Fibroblast of the conjunctiva (primary cell): ENCODE measurements around the gene EIF2S2.

ENCODE experiments used
- DNase-seq: peaks from one replicate; pipeline ENCODE4 v3.0.0-alpha.2; 2010; ENCODE audit warnings: low read depth

Gene EIF2S2

GRCh38 chr20:34120213-34120612 lies 8.2 kb upstream of the EIF2S2 start:
- DNase-seq = no peak

- no peak for DNase-seq
Measured at GRCh38 chr20:34115232-34115631, 3.2 kb upstream of the EIF2S2 start.

GRCh38 chr20:34114809-34115208 lies 2.8 kb upstream of the EIF2S2 start:
- no peak for DNase-seq

GRCh38 chr20:34112600-34113101 lies 608 bp upstream of the EIF2S2 start:
- no peak for DNase-seq

DNA sequence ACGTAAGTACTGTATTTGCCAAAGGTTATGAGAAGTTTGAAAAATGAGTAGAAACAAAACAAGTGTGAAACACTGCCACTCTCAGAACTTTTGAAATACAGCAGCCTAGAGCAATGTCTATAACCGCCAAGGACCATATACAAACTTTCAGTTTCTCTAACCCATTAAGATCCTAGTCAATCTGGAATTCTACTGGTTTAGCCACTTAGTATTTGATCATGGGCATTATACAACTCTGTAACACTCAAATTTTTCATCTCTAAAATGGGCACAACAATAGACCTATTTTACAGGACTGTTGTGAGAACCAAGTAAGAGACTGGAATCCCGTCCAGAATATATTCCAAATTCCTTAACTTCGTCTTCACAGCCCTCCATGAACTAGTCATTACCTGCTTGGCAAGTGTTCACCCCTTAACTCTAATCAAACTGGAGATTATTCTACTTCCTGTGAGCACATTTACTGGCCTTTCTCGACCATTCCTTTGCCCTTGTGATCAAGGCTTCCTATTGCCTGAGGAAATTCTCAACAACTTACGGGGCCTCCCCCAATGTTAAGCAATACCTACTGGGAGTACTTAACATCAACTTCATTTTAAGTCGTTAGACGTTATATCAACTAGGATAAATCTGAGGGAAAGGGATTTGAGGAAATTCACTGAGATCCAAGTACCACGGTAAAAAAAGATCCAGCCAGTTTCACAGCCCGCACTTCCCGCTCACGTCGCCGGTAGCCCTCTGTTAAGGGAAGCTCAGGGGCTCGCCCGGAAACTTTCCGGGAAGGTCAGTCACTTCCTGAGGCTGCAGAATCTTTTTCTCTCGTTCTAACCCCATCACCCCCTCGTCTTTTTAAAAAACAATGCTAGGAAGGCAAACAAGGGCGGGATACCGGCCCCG lies 1.1 kb downstream of the EIF2S2 start:
- DNase-seq = no peak

- no peak for DNase-seq
Measured at GRCh38 chr20:34110025-34110744, 1.9 kb downstream of the EIF2S2 start.

GRCh38 chr20:34109442-34109841 lies 2.6 kb downstream of the EIF2S2 start:
- no peak for DNase-seq

GRCh38 chr20:34108616-34109174 lies 3.3 kb downstream of the EIF2S2 start:
- no peak for DNase-seq

GRCh38 chr20:34105978-34106675 lies 5.9 kb downstream of the EIF2S2 start:
- DNase-seq = no peak

DNA sequence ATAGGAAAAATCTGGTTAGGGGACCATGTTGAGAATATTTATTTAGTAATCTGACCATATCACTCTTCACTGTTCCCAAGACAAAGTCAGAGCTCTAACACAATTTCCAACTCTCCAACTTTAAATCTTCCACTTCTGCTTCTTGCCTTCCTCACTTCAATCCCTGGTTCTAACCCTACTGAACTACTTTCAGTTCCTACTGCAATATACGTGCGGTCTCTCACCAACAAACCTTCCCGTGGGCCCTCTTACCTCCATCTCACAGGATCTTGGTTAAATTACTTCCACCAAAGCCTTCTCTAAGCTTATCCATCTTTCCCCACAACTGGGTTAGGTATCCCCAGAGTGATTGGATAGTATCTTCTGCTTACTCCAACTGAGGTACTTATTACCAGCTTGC lies 8.0 kb downstream of the EIF2S2 start:
- no peak for DNase-seq

GRCh38 chr20:34102342-34102741 lies 9.7 kb downstream of the EIF2S2 start:
- no peak for DNase-seq

GRCh38 chr20:34100576-34100975 lies 11.5 kb downstream of the EIF2S2 start:
- no peak for DNase-seq

DNA sequence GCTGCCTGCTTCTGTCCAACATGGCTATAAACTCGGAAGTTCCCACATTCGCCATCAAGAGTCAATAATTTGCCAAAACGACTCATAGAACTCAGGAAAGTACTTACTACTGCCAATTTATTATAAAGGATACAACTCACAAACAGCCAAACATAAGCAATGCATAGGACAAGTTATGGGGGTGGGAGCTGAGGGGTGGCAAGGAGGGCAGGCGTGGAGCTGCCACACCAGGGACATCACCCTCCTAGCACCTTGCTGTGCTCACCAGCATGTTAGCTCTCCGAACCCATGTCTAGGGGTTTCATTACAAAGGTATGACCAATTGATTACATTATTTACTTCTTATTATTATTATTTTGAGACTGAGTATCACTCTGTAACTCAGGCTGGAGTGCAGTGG lies 12.4 kb downstream of the EIF2S2 start:
- no peak for DNase-seq

DNA sequence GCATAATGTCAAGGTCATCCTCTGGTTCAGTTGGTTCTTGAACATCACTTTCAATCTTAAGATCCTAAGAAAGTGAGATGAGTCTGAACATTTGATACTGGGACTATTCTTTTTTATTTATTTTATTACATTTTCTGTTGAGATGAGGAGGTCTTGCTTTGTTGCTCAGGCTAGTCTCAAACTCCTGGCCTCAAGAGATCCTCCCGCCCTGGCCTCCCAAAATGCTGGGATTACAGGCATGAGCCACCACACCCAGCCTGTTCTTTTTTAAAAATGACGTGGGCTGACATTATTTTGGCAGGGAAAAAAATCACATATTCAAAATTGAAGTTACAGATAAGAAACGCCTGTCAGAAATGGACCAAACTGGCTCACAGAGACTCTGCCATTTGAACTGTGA lies 13.5 kb downstream of the EIF2S2 start:
- DNase-seq = no peak

DNA sequence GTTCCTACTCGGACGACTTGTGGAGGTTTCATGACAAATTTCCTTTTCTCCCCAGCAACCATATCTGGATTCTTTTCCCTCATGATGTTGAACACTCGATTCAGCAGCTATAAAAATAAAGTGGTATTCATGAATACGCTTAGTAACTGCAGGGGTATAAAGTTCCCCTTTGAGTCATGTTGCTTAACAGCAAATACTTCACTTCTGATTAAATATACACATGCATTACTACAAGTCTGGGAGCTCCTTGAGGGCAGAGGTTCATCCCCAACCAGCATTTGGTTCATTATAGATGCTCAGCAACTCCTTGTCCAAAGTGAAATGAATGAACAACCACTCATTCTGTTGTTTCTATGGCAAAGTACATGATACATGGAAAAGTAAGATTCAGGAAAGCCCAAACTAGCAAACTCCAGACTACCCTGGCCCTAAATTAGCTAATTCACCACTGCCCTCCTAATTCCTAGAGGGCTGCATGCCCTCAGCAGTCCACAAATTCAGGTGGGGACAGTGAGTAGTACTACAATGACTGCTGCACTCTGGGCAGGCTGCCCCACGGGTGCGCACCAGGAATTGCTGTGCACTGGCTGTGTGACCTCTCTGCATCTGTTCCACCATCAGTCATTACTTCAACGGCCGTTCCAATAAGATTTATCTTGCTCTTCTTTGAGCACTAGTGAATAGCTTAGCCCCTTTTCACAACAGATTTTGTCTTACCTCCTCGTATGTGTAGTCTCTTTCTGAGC lies 15.2 kb downstream of the EIF2S2 start:
- no peak for DNase-seq

GRCh38 chr20:34095825-34096224 lies 16.2 kb downstream of the EIF2S2 start:
- no peak for DNase-seq

DNA sequence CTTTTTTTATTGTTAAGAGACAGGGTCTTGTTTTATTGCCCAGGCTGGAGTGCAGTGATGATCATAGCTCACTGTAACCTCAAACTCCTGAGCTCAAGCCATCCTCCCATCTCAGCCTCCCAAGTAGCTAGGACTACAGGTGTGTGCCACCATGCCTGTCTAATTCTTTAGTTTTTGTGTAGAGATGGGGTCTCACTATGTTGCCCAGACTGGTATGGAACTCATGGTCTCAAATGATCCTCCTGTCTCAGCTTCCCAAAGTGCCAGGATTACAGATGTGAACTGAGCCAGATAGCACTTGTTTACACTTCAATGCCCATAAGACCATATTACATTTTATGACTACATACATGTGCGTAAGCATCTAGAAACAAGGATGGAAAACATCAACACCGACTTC lies 18.1 kb downstream of the EIF2S2 start:
- DNase-seq = no peak

DNA sequence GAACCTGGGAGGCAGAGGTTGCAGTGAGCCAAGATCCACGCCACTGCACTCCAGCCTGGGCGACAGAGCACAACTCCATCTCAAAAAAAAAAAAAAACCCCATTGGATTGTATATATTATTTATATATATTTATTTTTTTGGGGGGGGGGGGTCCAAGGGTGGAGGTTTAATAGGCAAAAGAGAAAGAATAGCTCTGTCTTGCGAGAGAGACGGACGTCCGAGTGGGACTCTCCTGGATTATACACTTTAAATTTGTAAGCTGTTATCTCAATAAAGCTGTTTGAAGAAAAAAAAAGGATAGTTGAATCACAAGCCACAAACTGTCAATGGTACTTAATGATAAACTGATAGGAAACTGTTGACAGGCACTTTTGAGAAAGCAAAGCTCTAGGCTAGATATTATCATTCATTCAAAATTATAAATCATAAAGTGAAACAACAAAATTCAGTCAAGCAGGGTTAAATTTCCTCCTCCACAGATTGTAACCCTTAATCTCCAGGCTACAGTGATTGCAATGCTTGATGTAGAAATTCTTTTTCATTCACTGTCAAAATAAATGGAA lies 20.3 kb downstream of the EIF2S2 start:
- no peak for DNase-seq

DNA sequence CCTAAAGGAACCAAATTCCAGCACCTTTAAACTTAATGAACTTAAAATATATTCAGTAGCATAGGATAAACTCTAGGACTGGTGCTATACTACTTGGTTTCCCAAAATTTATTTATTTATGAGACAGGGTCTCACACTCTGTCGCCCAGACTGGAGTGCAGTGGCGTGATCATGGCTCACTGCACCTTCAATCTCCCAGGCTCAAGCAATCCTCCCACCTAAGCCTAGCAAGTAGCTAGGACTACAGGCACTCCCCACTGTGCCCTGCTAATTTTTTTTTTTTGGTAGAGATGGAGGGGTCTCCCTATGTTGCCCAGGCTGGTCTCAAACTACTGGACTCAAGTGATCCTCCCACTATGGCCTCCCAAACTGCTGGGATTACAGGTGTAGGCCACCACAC lies 21.4 kb downstream of the EIF2S2 start:
- DNase-seq = no peak

DNA sequence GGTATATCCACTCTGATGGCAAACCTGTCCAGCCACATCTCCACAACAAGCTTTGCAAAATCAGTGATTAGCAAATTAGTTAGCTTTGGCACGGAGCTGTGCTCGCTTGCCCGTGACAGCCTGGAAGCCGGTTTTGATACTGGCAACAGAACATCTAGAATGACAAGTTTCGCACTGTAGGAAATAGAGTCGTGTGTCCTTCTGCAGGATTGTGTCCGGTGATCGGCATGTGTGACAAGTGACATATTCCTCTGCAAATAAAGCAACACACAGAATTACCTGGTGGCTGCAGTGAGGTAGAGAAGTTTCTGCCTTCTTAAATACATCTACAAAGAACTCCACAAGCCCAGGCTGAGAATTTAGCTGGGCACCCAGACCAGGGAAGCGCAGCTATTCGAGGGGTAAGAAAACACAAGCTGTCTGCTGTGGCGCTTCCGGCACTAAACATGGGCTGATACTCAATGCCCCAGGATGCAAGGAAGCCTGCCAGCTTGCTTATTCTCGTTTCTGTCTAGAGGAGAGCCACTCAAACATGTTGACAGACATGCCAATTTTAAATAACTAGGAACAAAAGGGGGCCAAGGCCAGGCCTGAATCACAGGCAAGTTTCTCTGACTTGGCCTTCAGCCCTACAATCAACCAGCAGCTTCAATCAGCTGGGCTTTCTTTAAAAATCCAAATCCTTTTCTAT lies 22.2 kb downstream of the EIF2S2 start:
- no peak for DNase-seq

DNA sequence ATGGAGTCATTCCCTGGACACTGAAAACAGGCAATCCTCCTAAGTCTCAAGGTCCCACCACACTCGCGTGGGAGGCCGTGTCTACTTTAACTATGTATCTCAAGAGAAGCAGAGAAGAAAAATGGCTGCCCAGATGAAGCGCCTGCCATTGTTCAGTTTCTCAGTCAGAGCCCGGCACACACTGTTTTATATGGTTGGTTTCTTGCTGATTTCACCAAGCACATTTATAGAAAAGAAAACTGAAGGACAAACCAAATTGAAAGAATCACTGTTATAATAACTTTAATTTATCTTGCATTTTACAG lies 22.9 kb downstream of the EIF2S2 start:
- no peak for DNase-seq
